Effector memory CD8-positive, alpha-beta T cell (primary cell): ENCODE data around the gene CHMP4A.
A peak's percentile ranks its signal among the peaks of the same experiment; 100 is the strongest.

Experiments
- ATAC-seq: fragments of 150-1000 bp; cut with Tn5 transposase; replicated peaks from 2 replicates; pipeline ENCODE4 v1.10.0; 2021; ENCODE audit warnings: mild to moderate bottlenecking, moderate library complexity
- DNase-seq, 3 experiments: peaks; one replicate each; pipeline ENCODE4 v3.0.0; 2021
- H3K27ac Mint-ChIP-seq, 2 donors: one replicate each; pipeline ENCODE4 v1.8.0; 2022; ENCODE audit warnings: mild to moderate bottlenecking in 2 of 2, mixed read lengths in 2 of 2, moderate library complexity in 2 of 2
- H3K27me3 Mint-ChIP-seq, 2 donors: one replicate each; pipeline ENCODE4 v1.8.0; 2022; ENCODE audit warnings: mixed read lengths in 2 of 2
- H3K36me3 Mint-ChIP-seq: one replicate; pipeline ENCODE4 v1.8.0; 2022; ENCODE audit warnings: mild to moderate bottlenecking, moderate library complexity, mixed read lengths; ENCODE audit not compliant: insufficient read depth
- H3K4me1 Mint-ChIP-seq, 2 donors: one replicate each; pipeline ENCODE4 v1.8.0; 2022; ENCODE audit warnings: low read depth in 2 of 2, mixed read lengths in 2 of 2
- H3K4me3 Mint-ChIP-seq, 2 donors: one replicate each; pipeline ENCODE4 v1.8.0; 2022; ENCODE audit warnings: mild to moderate bottlenecking in 2 of 2, mixed read lengths in 2 of 2, moderate library complexity in 2 of 2
- H3K9me3 Mint-ChIP-seq, 2 donors: one replicate each; pipeline ENCODE4 v1.8.0; 2022; ENCODE audit warnings: mixed read lengths in 2 of 2

Gene CHMP4A

DNA sequence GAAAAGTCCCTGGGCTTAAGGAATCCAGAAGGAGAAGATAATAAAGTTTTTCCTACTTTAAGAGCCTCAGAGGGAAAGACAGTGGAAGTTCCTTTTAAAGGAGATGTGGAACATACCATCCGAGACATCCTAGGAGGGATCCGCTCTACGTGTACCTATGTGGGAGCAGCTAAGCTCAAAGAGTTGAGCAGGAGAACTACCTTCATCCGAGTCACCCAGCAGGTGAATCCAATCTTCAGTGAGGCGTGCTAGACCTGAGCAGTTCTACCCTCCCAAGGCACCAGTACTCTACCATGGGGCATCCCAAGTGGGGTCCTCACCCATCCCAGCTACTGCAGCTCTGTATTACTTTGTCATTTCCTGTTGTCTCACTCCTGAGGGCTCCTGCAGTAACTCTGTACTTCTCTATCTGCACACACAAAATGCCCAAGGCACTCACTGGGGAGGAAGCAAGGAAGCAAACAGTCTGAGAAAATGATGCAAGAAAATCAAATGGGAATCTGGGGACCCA is 25.3 kb upstream of the CHMP4A start:
- Mint-ChIP-seq H3K36me3 (peaks cover 67% of the 10 kb centered on the region), H3K9me3 (no peaks in the 10 kb centered on the region), H3K4me3 (no peak overlapping the region), H3K27me3 (no peaks in the 10 kb centered on the region), H3K4me1 (peaks cover 65% of the 10 kb centered on the region in 2 donors), H3K27ac (peak overlapping the region; percentile 57 to 83)
- DNase-seq = no peak
- ATAC-seq = no peak

DNA sequence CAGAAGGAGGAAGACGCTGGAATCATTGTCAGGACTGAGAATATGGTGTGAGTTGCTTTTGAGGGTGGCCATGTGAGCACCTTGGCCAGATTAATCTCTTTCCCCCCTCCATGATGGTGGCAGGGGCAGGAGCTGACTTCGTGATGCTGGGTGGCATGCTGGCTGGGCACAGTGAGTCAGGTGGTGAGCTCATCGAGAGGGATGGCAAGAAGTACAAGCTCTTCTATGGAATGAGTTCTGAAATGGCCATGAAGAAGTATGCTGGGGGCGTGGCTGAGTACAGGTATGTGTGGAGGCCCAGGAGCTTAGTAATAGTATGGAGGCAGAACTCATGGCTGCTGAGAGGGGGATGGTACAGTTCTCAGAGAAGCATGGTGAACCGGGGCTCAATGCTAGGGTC is 24.8 kb upstream of the CHMP4A start:
- Mint-ChIP-seq H3K27ac (peak overlapping the region; percentile 3 to 57), H3K27me3 (no peaks in the 10 kb centered on the region), H3K4me1 (peaks cover 62 to 68% of the 10 kb centered on the region in 2 donors), H3K36me3 (peaks cover 67% of the 10 kb centered on the region), H3K9me3 (no peaks in the 10 kb centered on the region), H3K4me3 (no peak overlapping the region)
- ATAC-seq = no peak
- no peak for DNase-seq

DNA sequence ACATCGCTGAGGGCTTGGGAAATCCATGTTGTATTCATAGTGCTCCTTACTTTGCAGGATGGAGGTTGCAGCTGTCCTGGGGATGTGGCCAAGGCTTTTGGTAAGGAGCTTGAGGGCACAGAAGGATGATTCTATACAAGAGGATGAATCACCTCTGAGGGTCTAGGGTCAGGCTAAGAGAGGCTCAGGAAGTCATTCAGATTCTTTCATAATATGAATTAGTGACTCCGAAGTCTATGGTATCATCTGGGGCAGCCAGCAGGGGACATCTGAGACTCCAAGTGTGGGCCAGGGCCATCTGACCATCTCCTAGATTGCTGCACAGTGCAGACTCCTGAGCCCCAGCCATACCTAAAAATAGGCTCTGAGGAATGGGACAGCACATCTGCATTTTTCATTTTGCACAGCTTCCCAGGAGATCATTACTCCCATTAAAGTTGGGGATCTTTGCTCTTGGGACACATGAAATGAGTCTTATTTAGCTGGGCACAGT is 24.2 kb upstream of the CHMP4A start:
- Mint-ChIP-seq H3K27ac (peak overlapping the region in 1 of 2 donors; percentile 57), H3K27me3 (no peaks in the 10 kb centered on the region), H3K9me3 (no peaks in the 10 kb centered on the region), H3K4me3 (no peak overlapping the region), H3K36me3 (peaks cover 62% of the 10 kb centered on the region), H3K4me1 (peaks cover 60 to 67% of the 10 kb centered on the region in 2 donors)
- ATAC-seq = no peak
- DNase-seq = no peak

DNA sequence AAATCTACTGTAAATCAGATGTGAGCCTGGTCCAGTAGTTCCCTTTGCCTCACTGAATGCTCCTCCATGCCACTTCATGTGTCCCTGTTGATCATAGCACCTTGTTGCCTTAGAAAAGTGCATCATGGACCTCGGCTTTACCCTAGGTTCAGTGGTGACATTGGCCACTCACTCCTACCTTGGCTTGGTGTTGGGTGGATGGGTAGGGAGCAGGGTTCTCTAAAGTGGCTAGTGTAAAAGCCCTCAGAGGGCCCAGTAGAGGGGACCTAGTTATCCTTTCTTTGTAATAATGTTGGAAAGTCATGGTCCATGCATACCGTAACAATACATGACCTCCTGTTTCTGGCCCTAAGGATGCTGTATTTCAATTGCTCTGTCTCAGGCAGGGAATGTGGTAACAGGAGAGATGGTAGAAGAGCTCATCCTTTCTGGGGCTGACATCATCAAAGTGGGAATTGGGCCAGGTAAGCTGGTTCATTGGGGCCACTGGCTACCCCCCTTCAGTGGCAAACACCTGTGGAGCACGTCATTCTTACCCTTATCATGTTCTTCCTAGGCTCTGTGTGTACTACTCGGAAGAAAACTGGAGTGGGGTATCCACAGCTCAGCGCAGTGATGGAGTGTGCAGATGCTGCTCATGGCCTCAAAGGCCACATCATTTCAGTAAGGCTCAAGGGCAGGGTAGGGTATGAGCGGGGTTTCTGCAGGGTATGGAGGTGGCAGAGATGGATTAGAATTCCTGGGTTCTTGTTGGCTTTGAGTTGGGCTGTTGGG is 23.6 kb upstream of the CHMP4A start:
- no peaks in the 10 kb centered on the region for H3K27me3 Mint-ChIP-seq
- no peaks in the 10 kb centered on the region for H3K9me3 Mint-ChIP-seq
- H3K4me3 Mint-ChIP-seq = no peak overlapping the region
- peaks cover 56% of the 10 kb centered on the region for H3K36me3 Mint-ChIP-seq
- DNase-seq (no peak), ATAC-seq (no peak)
- H3K27ac Mint-ChIP-seq = peak overlapping the region in 1 of 2 donors; percentile 57
- peaks cover 54 to 64% of the 10 kb centered on the region in 2 donors for H3K4me1 Mint-ChIP-seq

DNA sequence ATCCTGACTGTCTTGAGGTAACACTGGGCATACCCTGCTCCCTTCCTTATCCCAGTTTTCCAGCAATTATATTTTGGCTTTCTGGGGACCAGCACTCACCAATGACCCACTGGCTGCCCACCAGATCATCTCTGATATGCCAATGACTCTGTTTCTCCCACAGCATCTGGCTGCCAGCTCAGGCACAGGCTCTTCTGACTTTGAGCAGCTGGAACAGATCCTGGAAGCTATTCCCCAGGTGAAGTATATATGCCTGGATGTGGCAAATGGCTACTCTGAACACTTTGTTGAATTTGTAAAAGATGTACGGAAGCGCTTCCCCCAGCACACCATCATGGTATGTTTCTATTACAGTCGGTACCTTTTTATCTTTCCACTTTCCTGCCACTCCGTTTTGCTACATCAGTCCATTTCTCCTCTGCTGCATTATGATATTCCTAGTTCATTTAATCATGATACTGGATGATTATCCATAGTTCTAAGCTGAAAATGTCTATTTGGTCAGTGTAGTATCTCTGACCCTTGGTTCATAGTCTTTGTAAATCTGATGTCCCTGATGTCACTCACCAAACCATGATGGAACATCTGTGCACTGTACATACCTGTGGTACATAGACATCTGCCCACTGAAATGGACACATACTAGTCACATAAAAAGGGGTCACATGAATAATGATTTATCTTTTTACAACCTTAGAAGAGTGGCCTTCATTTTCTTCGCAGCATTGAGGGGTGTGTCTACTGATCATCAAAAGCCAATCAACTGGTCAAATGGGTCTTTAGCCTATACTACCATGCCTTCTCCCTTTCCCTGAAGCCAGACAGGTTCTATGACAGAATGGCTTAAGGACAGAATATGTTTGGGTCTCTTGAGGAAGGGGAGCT is 22.8 kb upstream of the CHMP4A start:
- H3K27ac Mint-ChIP-seq = peak overlapping the region; percentile 11 to 83
- no peaks in the 10 kb centered on the region for H3K9me3 Mint-ChIP-seq
- no peaks in the 10 kb centered on the region for H3K27me3 Mint-ChIP-seq
- DNase-seq (no peak), ATAC-seq (no peak)
- H3K4me3 Mint-ChIP-seq = no peak overlapping the region
- H3K4me1 Mint-ChIP-seq = peaks cover 60 to 67% of the 10 kb centered on the region in 2 donors
- peaks cover 51% of the 10 kb centered on the region for H3K36me3 Mint-ChIP-seq

DNA sequence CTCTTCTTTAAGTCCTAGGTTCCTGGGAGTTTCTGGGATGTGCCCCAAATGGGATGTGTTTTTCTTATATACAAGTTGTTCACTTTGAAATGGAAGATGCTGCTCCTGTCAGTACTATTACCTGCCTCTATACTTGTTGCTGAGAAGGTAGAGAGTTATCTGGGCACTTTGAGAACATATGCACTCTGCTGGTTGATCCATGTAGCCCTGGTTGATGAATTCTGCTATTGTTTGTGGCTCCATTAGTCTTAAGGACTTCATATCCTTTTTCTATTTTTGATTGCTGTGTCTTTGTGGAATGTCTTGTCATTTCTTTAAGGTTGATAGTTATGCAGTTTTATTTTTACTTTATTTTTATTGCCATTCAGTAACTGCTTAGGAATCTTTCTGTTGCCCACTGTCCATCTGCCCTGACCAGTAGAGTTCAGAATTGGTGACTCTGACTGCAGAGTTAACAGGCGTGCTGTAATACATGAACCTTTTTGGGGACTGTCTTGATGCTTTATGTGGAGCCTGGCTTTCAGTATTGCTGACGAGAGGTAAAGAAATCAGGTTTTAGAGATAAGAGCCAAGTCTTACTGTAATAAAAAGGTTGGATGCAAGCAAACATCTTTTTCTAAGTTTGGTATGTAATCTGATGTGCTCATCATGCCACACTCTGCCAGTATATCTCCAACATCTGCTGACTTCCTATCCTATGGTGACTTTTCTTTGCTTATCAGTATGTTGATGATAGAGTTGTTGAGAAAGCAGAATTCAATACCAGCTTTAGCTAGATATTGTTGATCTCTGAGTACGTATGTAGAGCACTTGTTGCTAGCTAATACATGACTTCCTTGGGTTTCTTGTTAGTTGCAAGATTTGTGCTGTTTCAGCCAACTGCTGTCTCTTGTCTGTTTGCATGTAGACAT is 21.1 kb upstream of the CHMP4A start:
- ATAC-seq (no peak), DNase-seq (no peak)
- Mint-ChIP-seq H3K27me3 (no peaks in the 10 kb centered on the region), H3K4me3 (peak overlapping the region; percentile 14 to 80), H3K4me1 (peaks cover 49 to 55% of the 10 kb centered on the region in 2 donors), H3K36me3 (peaks cover 35% of the 10 kb centered on the region), H3K27ac (peak overlapping the region; percentile 47 to 49), H3K9me3 (no peaks in the 10 kb centered on the region)

DNA sequence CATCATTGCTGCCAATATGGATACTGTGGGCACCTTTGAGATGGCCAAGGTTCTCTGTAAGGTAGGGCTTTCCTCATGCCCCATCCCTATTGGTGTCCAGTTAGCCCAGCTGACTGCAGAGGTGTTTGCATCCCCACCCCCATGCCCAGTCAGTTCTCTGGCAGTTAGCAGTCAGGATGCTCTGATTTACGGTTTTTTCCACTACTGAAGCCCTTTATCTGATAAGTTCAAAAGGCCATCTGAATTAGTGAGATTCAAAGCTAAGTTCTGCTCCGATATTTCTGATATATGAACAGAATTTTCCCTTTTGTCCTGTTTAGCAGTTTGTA is 20.2 kb upstream of the CHMP4A start:
- H3K27me3 Mint-ChIP-seq = no peaks in the 10 kb centered on the region
- H3K4me3 Mint-ChIP-seq = peak overlapping the region; percentile 80 to 85
- peak overlapping the region; percentile 49 to 81 for H3K27ac Mint-ChIP-seq
- no peak for DNase-seq
- H3K4me1 Mint-ChIP-seq = peaks cover 41 to 48% of the 10 kb centered on the region in 2 donors
- H3K36me3 Mint-ChIP-seq = peaks cover 36% of the 10 kb centered on the region
- H3K9me3 Mint-ChIP-seq = no peaks in the 10 kb centered on the region
- ATAC-seq = no peak

DNA sequence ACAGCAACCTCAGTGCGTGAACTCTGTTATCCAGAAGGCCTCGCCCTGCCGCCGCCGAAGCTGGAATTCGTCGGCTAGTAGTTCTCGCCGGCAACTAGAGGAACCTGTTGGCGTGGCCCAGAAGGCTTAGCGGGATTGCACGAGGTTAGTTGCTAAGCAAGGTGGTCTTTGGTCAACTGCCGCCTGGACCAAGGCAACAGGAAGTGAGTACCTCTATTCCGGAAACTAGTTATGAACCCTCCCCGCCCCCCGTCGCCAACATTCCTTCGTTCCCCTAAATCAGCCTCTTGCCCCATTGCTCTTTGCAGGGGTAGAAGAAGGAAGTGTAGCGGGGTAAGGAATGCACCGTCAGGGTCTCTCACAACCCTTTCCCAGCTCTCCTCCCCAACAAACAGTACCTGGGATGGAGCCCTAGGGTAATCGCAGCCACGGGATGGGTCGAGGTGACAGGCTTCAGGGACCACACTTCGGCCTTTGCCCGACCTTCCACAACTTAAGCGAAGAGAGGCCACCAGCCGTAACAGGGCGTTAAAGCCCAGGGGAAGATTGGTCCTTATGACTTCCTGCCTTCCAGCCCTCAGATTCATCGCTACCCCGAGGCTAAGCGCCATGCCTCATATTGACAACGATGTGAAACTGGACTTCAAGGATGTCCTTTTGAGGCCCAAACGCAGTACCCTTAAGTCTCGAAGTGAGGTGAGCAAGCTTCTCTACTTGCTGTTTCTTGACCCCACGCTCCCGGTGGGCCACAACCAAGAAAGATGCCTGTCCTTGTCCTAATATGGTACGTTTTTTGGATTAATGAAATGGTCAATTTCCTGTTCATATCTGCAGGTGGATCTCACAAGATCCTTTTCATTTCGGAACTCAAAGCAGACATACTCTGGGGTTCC is 19.6 kb upstream of the CHMP4A start, which contains the start of gene GMPR2:
Gene GMPR2, plus strand, starts transcription at position 285 of the 893 bp plus-strand sequence. Its CDS starts 325 bp downstream, at position 610.
- Mint-ChIP-seq H3K4me1 (peaks cover 37 to 42% of the 10 kb centered on the region in 2 donors), H3K36me3 (peaks cover 38% of the 10 kb centered on the region), H3K4me3 (peak within 1 kb of the TSS; percentile 80 to 85), H3K9me3 (no peaks in the 10 kb centered on the region), H3K27ac (peak within 1 kb of the TSS; percentile 81 to 91), H3K27me3 (no peaks in the 10 kb centered on the region)
- ATAC-seq (peak; percentile 14), DNase-seq (no peak)

DNA sequence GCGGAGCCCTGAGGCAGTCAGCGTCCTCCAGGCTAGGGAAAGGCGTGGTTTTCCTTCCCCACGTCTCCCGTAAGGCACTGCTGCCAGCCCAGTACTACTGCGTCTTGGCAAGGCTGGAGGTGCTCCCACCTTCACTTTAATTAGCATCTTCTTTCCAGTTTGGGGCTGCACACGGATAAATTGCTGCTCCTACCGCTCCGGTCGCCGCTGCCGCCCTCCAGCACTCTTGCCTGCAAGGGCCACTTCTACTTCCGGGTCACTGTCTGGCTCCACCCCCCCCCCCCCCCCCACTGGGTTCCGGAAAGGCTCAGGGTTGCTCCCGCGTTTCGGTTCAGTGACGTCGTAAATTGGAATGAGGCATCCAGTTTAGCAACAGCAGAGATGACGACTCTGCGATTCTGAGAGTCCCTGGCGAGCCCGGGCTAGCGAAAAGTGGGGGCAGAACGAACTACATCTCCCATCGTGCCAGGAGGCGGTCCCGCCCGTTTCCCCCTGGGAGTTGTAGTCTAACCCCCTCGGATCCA is 18.9 kb upstream of the CHMP4A start, which contains the start of gene NEDD8:
Gene NEDD8, minus strand, starts transcription at position 247 of the 524 bp plus-strand sequence. Its CDS starts 100 bp downstream, at position 147.
- DNase-seq (peak; percentile 82 to 86 (median 82)), ATAC-seq (peak; percentile 83)
- Mint-ChIP-seq H3K27me3 (no peaks in the 10 kb centered on the region), H3K9me3 (no peaks in the 10 kb centered on the region), H3K4me1 (peaks cover 36 to 42% of the 10 kb centered on the region in 2 donors), H3K36me3 (peaks cover 38% of the 10 kb centered on the region), H3K27ac (peak within 1 kb of the TSS; percentile 81 to 91), H3K4me3 (peak within 1 kb of the TSS; percentile 80 to 85)

DNA sequence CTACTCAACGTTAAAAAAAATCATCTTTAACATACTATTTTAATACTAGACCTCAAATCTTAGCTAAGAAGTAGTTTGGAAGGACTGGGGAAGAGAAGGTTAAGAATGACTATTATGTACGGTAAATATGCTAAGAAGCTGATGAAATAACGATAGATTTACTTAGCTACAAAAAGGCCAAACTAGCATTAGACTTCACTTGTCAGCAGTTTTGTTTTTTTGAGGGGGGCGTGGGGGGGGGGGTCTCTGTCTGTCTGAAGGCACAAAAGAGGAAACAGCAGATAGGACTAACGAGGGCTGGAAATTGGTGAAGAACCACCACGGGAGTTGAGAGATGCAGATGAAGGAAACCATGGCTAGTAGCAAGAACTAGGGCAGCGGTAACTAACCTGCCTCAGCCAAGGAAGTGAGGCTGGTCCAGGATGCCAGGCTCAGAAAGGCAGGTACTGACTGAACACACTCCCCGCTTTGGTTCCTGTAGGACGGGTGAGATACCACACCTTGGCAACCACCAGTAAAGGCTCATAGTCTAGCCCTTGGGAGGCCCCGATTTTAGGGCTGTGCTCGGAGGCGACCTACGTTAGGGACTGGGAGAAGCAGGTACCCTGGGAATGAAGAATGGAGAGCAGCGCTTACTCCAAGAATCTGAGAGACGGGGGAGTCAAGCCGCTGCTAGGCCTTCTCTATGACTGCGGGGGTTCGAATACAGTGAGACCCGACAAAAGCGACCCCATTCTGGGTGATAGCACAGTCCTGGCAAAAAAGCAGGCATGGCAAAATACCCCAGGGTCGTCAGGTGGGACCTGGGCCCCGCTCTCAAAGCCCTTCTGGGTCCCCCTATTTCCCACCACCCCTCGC is 18.2 kb upstream of the CHMP4A start:
- peaks cover 32 to 40% of the 10 kb centered on the region in 2 donors for H3K4me1 Mint-ChIP-seq
- ATAC-seq (peak; percentile 52), DNase-seq (peak; percentile 23 to 35 (median 27))
- no peaks in the 10 kb centered on the region for H3K27me3 Mint-ChIP-seq
- H3K36me3 Mint-ChIP-seq = peaks cover 32% of the 10 kb centered on the region
- H3K4me3 Mint-ChIP-seq = peak overlapping the region; percentile 80 to 85
- H3K27ac Mint-ChIP-seq = peak overlapping the region; percentile 81 to 91
- no peaks in the 10 kb centered on the region for H3K9me3 Mint-ChIP-seq

DNA sequence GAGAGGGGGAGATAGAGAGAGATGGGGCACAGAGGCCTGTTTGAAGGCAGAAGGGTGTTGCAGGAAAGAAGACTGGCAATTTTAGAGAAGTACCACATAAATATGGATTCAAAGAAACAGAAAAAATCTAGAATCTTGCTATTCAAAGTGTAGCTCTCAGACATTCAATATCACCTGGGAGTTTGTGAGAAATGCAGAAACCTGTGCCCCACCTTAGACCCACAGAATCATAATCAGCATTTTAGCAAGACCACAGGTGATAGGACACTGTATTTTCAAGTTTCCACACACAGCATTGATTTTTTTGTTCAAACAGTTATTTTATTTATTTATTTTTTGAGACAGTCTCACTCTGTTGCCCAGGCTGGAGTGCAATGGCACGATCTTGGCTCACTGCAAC is 15.6 kb upstream of the CHMP4A start:
- Mint-ChIP-seq H3K27ac (no peak overlapping the region), H3K9me3 (no peaks in the 10 kb centered on the region), H3K4me3 (no peak overlapping the region), H3K36me3 (peaks cover 39% of the 10 kb centered on the region), H3K27me3 (no peaks in the 10 kb centered on the region), H3K4me1 (peaks cover 28 to 29% of the 10 kb centered on the region in 2 donors)
- DNase-seq = no peak
- no peak for ATAC-seq
